Liver (tissue), 9 donors: ENCODE results near the gene IL33. TPM values are rescaled to one million over a fixed set of nuclear protein-coding genes. Genes with fewer than 3 reads are reported as not detected.
A peak's percentile ranks its signal among the peaks of the same experiment; 100 is the strongest.

Source experiments
- DNase-seq: peaks from one replicate; pipeline ENCODE4 v3.0.0-alpha.2; 2017; ENCODE audit warnings: low spot score
- H3K27ac ChIP-seq, 2 donors: one replicate each; pipeline ENCODE4 v1.7.0; 2013; ENCODE audit warnings: inconsistent platforms in 2 of 2, low read length in 2 of 2, control low read depth in 1 of 2, low read depth in 1 of 2, mild to moderate bottlenecking in 1 of 2
- H3K27me3 ChIP-seq, 4 donors: one replicate each; pipeline versions ENCODE4 v1.6.1 to v1.7.0; 2013; ENCODE audit warnings: low read length in 3 of 4, inconsistent platforms in 1 of 4, mild to moderate bottlenecking in 1 of 4, moderate library complexity in 1 of 4; ENCODE audit not compliant: control insufficient read depth in 4 of 4, insufficient read depth in 4 of 4
- H3K36me3 ChIP-seq, 4 donors: one replicate each; pipeline versions ENCODE4 v1.6.1 to v1.7.0; 2013; ENCODE audit warnings: low read length in 3 of 4, mild to moderate bottlenecking in 3 of 4, low read depth in 1 of 4, moderate library complexity in 1 of 4; ENCODE audit not compliant: control insufficient read depth in 4 of 4, insufficient read depth in 3 of 4
- H3K4me1 ChIP-seq, 4 donors: one replicate each; pipeline versions ENCODE4 v1.6.1 to v1.7.0; 2013; ENCODE audit warnings: low read length in 3 of 4, mild to moderate bottlenecking in 3 of 4, moderate library complexity in 1 of 4; ENCODE audit not compliant: control insufficient read depth in 4 of 4, insufficient read depth in 4 of 4
- H3K4me3 ChIP-seq, 3 donors: one replicate each; pipeline versions ENCODE4 v1.6.1 to v1.7.0; 2013; ENCODE audit warnings: low read length in 3 of 3, control low read depth in 1 of 3, low read depth in 1 of 3, mild to moderate bottlenecking in 1 of 3
- H3K9ac ChIP-seq, 2 donors: one replicate each; pipeline ENCODE4 v1.7.0; 2013; ENCODE audit warnings: low read length in 2 of 2, mild to moderate bottlenecking in 2 of 2, moderate library complexity in 2 of 2, control low read depth in 1 of 2, low read depth in 1 of 2
- H3K9me3 ChIP-seq, 4 donors: one replicate each; pipeline versions ENCODE4 v1.6.1 to v1.7.0; 2013; ENCODE audit warnings: low read length in 3 of 4; ENCODE audit not compliant: control insufficient read depth in 4 of 4
- CTCF ChIP-seq: fragments of 150-350 bp; IDR thresholded peaks from 2 replicates; pipeline ENCODE4 v1.5.1; 2017; ENCODE audit warnings: improper control_type of control experiment, low read depth, low read length; ENCODE audit not compliant: missing input control
- EGR1 ChIP-seq, 2 donors: IDR thresholded peaks; 2 replicates each; pipeline ENCODE4 v1.6.1; 2016 to 2018; ENCODE audit warnings: antibody characterized with exemption in 2 of 2, low read depth in 2 of 2
- FOXA1 ChIP-seq: IDR thresholded peaks from 2 replicates; pipeline ENCODE4 v1.6.1; 2016; ENCODE audit warnings: antibody characterized with exemption
- FOXA2 ChIP-seq: IDR thresholded peaks from 2 replicates; pipeline ENCODE4 v1.6.1; 2016; ENCODE audit warnings: antibody characterized with exemption
- HNF4A ChIP-seq, 2 donors: conservative IDR thresholded peaks; 2 replicates each; pipeline ENCODE4 v1.6.1; 2016; ENCODE audit warnings: antibody characterized with exemption in 2 of 2, mild to moderate bottlenecking in 2 of 2
- HNF4G ChIP-seq: IDR thresholded peaks from 2 replicates; pipeline ENCODE4 v1.6.1; 2016; ENCODE audit warnings: antibody characterized with exemption
- JUND ChIP-seq, 2 donors: IDR thresholded peaks; 2 replicates each; pipeline ENCODE4 v1.6.1; 2016; ENCODE audit warnings: antibody characterized with exemption in 2 of 2
- MAX ChIP-seq: IDR thresholded peaks from 2 replicates; pipeline ENCODE4 v1.6.1; 2016; ENCODE audit warnings: antibody characterized with exemption
- NR2F2 ChIP-seq: IDR thresholded peaks from 2 replicates; pipeline ENCODE4 v1.6.1; 2016; ENCODE audit warnings: antibody characterized with exemption
- RAD21 ChIP-seq, 2 donors: IDR thresholded peaks; 2 replicates each; pipeline ENCODE4 v1.6.1; 2016; ENCODE audit warnings: antibody characterized with exemption in 2 of 2, mild to moderate bottlenecking in 2 of 2
- REST ChIP-seq: IDR thresholded peaks from 2 replicates; pipeline ENCODE4 v1.6.1; 2016; ENCODE audit warnings: antibody characterized with exemption, mild to moderate bottlenecking
- RXRA ChIP-seq, 2 donors: IDR thresholded peaks; 2 replicates each; pipeline ENCODE4 v1.6.1; 2017 to 2018; ENCODE audit warnings: antibody characterized with exemption in 2 of 2, mild to moderate bottlenecking in 1 of 2
- SP1 ChIP-seq: IDR thresholded peaks from 2 replicates; pipeline ENCODE4 v1.6.1; 2018; ENCODE audit warnings: antibody characterized with exemption, mild to moderate bottlenecking
- TAF1 ChIP-seq: conservative IDR thresholded peaks from 2 replicates; pipeline ENCODE4 v1.6.1; 2016; ENCODE audit warnings: antibody characterized with exemption, mild to moderate bottlenecking
- YY1 ChIP-seq: IDR thresholded peaks from 2 replicates; pipeline ENCODE4 v1.6.1; 2016; ENCODE audit warnings: antibody characterized with exemption, mild to moderate bottlenecking
- WGBS: extraction: QIAGEN DNeasy Blood & Tissue Kit; methylation state at CpG from one replicate; pipeline ENCODE4 v1.1.7; 2013; 5-methylcytosine and 5-hydroxymethylcytosine counted together
- polyA plus RNA-seq, 2 donors: library from polyadenylated mRNA; stranded (reverse) in 1 of 2; unstranded in 1 of 2; fragments of 200-250 nt in 1 of 2; fragments of >200 nt in 1 of 2; fragmentation: Nextera tagmentation in 1 of 2; extraction: Ambion mirVana in 1 of 2; gene quantifications; one replicate each; pipeline versions ENCODE4 v1.2.1 to v1.2.3, GENCODE V29; 2013 to 2015
- total RNA-seq, 2 donors: library from RNA; depleted of rRNA; stranded (reverse); fragments of >200 nt; gene quantifications; one replicate each; pipeline ENCODE4 v1.2.3, GENCODE V29; 2014
- TF ChIP-seq, protein P1 (sequence below): IDR thresholded peaks from 2 replicates; pipeline ENCODE4 v1.6.1; 2016; ENCODE audit warnings: antibody characterized with exemption
- TF ChIP-seq, protein P2 (sequence below): IDR thresholded peaks from 2 replicates; pipeline ENCODE4 v1.6.1; 2016; ENCODE audit warnings: antibody characterized with exemption
- donor health status: healthy.
- donor health status: healthy.
- donor health status: healthy.
- donor health status: healthy.
- donor health status: healthy.

Gene IL33
- total and polyA plus RNA-seq, 4 donors: 13.6 to 20.0 (median 16.4) TPM

DNA sequence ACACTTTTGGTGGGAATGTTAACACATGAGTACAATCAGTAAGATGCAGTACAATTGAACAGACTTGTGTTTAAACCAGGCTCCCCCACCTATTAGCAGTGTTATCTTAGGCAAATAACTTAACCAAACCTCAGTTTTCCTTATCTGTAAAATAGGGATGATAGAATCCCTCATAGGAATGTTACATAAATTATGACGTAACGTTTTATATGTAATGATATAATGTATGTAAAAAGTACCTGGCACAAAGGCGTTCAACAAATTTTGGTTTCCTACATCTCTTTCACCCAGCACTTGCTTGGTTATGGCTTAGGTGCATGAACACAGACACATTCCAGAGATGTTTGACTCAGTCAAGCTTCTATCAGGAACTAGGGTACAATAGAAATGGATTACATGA is 26.7 kb upstream of the IL33 start (continued):
- TF ChIP-seq, protein P1, sequence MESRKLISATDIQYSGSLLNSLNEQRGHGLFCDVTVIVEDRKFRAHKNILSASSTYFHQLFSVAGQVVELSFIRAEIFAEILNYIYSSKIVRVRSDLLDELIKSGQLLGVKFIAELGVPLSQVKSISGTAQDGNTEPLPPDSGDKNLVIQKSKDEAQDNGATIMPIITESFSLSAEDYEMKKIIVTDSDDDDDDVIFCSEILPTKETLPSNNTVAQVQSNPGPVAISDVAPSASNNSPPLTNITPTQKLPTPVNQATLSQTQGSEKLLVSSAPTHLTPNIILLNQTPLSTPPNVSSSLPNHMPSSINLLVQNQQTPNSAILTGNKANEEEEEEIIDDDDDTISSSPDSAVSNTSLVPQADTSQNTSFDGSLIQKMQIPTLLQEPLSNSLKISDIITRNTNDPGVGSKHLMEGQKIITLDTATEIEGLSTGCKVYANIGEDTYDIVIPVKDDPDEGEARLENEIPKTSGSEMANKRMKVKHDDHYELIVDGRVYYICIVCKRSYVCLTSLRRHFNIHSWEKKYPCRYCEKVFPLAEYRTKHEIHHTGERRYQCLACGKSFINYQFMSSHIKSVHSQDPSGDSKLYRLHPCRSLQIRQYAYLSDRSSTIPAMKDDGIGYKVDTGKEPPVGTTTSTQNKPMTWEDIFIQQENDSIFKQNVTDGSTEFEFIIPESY: no peak
- TF ChIP-seq HNF4G: no peak
- TF ChIP-seq MAX: no peak
- TF ChIP-seq HNF4A (conservative IDR thresholded peaks at IDR 0.05): no peak
- no peak for TF ChIP-seq FOXA1
- TF ChIP-seq SP1: no peak
- TF ChIP-seq TAF1: no peak
- no peak for TF ChIP-seq RXRA (IDR thresholded peaks at IDR 0.05)

DNA sequence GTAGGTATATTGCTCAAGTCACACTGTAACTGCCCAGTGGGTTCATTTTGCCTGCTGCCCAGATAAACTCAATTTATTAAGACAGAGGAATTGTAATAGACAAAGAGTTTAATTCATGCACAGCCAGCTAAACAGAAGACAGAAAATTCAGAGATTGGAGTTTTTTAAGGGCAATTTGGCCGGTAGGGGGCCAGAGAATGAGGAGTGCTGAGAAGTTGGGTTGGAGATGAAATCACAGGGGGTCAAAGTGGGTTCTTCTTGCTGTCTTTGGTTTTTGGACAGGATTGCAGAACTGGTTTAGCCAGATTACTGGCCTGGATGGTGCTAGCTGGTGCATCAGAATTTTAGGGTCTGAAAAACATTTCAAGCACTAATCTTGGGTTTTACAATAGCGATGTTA is 20.7 kb upstream of the IL33 start:
- H3K36me3 ChIP-seq: no peaks in the 10 kb centered on the region
- no peak overlapping the region for H3K27ac ChIP-seq
- peak in 1 of 2 donors; percentile 42 for TF ChIP-seq RAD21 (IDR thresholded peaks at IDR 0.05)
- no peak for TF ChIP-seq CTCF
- no peak for TF ChIP-seq JUND (IDR thresholded peaks at IDR 0.05)
- TF ChIP-seq HNF4A (conservative IDR thresholded peaks at IDR 0.05): no peak
- DNase-seq: no peak
- WGBS: 77% methylated on average over 2 of the region's 2 CpGs
- H3K9me3 ChIP-seq: no peaks in the 10 kb centered on the region
- no peaks in the 10 kb centered on the region for H3K27me3 ChIP-seq
- H3K4me1 ChIP-seq: peaks cover 0 to 10% (median 4%) of the 10 kb centered on the region in 4 donors
- H3K4me3 ChIP-seq: no peak overlapping the region
- no peak overlapping the region for H3K9ac ChIP-seq

DNA sequence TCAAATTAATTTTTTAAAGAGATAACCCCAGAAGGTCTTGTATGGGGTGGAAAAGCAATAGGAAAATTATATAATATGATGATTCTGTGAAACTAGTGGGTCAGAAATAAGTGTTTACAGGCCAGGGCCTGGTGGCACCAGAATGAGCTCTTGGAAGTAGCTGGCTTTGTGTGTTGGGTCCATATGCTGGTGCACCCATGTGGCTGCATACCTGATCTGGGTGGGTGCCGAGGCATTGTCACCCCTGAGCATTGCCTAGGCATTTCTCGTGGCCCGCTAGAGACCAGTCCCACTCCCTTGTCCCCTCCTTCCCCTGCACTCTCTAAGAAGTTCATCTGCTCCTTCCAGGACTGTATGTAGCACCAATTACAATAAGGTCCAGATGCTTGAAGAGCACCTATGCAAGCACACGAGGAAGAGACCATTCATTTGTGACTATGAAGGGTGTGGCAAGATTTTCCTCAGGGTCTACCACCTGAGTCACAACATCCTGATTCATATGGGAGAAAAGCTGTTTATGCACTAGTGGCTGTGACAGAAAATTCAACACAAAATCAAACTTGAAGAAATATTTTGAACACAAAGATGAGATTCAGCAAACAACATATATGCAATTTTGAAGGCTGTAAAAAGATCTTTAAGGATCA is 19.8 kb upstream of the IL33 start:
- no peaks in the 10 kb centered on the region for H3K27me3 ChIP-seq
- TF ChIP-seq EGR1 (IDR thresholded peaks at IDR 0.05; ENCODE audit: low read depth in 2 of 2): no peak
- TF ChIP-seq, protein P1: no peak
- no peak for TF ChIP-seq FOXA1
- TF ChIP-seq FOXA2: no peak
- TF ChIP-seq, protein P2, sequence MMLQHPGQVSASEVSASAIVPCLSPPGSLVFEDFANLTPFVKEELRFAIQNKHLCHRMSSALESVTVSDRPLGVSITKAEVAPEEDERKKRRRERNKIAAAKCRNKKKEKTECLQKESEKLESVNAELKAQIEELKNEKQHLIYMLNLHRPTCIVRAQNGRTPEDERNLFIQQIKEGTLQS: no peak
- no peak for TF ChIP-seq MAX
- no peak for TF ChIP-seq CTCF
- no peak for TF ChIP-seq HNF4A (conservative IDR thresholded peaks at IDR 0.05)
- TF ChIP-seq RXRA (IDR thresholded peaks at IDR 0.05): no peak
- no peak for TF ChIP-seq REST
- no peak for TF ChIP-seq NR2F2
- no peak for TF ChIP-seq RAD21 (IDR thresholded peaks at IDR 0.05)
- TF ChIP-seq YY1: no peak
- H3K36me3 ChIP-seq: no peaks in the 10 kb centered on the region
- 89% methylated on average over 4 of the region's 4 CpGs for WGBS
- H3K9ac ChIP-seq: no peak overlapping the region
- H3K4me1 ChIP-seq: peaks cover 0 to 10% (median 4%) of the 10 kb centered on the region in 4 donors
- no peak for DNase-seq
- no peak overlapping the region for H3K4me3 ChIP-seq
- H3K9me3 ChIP-seq: no peaks in the 10 kb centered on the region
- H3K27ac ChIP-seq: no peak overlapping the region
